Measurements from ENCODE around the gene SLC6A11. TPM values are rescaled to one million over a fixed set of nuclear protein-coding genes. Genes with fewer than 3 reads are reported as not detected.

The SLC6A11 gene
- polyA plus RNA-seq, 1 experiment: not detected

- ChIA-PET POLR2A (no interaction called here), CTCF (no interaction called here)
- H3K36me3 ChIP-seq (ENCODE audit: control insufficient read depth, insufficient read depth, low read length): no peaks in the 10 kb centered on the region
- no peak overlapping the region for H3K4me3 ChIP-seq (ENCODE audit: low read depth, low read length)
- TF ChIP-seq CTCF (IDR thresholded peaks at IDR 0.05; ENCODE audit: insufficient read depth, low read depth, low read length): no peak
- no peaks in the 10 kb centered on the region for H3K27me3 ChIP-seq (ENCODE audit: control insufficient read depth, insufficient read depth, low read length)
- no peak for DNase-seq (ENCODE audit: low read depth)
Observed at GRCh38 chr3:10780922-10781321, 35.1 kb upstream of the SLC6A11 start.

GRCh38 chr3:10781981-10782380 lies 34.0 kb upstream of the SLC6A11 start:
- no peak for TF ChIP-seq CTCF (IDR thresholded peaks at IDR 0.05; ENCODE audit: insufficient read depth, low read depth, low read length)
- CTCF ChIA-PET: no interaction called here
- DNase-seq (ENCODE audit: low read depth): no peak

DNA sequence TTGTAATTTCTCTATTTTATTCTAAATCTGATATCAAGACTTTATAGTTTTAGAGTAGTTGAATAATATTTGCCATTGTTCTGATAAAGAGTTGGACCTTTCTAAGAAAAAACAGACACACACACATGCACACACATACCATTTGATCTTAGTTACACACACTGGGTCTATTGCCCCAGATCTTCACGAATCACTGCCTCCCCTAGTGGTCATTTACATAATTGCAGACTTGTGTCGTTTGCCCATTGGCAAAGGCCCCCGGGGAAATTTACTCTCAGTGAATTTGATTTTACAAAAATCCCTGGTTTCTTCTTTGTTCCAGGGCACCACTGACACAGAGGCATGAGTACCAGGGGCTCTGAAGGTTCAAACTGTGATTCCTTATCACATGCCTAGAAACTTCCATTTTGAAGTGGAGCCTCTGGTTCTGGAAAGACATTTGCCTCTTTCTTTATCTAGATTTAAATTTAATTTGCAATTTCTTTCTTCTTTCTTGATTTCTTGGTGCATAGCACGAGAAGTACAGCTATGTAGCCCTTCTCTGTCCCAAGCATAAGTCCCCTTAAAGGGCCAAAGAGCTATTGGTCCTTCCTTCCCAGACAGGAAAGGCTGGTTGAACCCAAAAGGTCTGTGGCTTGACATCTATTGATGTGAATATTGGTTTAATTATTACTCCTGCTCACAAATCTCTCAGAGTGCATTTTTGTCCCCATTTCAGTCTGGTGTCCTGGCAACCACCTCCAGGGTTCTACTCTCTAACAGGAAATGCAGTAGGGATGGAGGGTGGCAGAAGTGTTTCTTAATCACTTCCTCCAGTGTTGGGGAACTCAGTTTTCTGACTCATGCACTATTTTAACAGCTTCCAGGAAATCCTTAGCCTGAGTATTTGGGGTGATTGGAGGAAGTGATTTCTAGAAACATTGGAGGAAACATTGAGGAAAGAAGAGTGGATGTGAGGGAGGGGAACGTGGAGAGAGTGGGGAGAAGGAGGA lies 32.4 kb upstream of the SLC6A11 start:
- Histone ChIP-seq H3K36me3 (ENCODE audit: control insufficient read depth, insufficient read depth, low read length) (no peaks in the 10 kb centered on the region), H3K27me3 (ENCODE audit: control insufficient read depth, insufficient read depth, low read length) (no peaks in the 10 kb centered on the region), H3K4me3 (ENCODE audit: low read depth, low read length) (no peak overlapping the region)
- no peak for DNase-seq (ENCODE audit: low read depth)
- peak; percentile 77 for TF ChIP-seq CTCF (IDR thresholded peaks at IDR 0.05; ENCODE audit: insufficient read depth, low read depth, low read length)
- ChIA-PET CTCF (interaction anchor here (0.7 to 1.5 kb wide), 6 partner anchors 8 to 25 kb away, joined by 3 to 5 read pairs (median 4); no protein-coding TSS in a partner anchor), POLR2A (no interaction called here)

More at GRCh38 chr3:10781981-10782380, 34.0 kb upstream of the SLC6A11 start:
- H3K36me3 ChIP-seq (ENCODE audit: control insufficient read depth, insufficient read depth, low read length): no peaks in the 10 kb centered on the region
- no peak overlapping the region for H3K4me3 ChIP-seq (ENCODE audit: low read depth, low read length)
- POLR2A ChIA-PET: no interaction called here
- no peaks in the 10 kb centered on the region for H3K27me3 ChIP-seq (ENCODE audit: control insufficient read depth, insufficient read depth, low read length)

DNA sequence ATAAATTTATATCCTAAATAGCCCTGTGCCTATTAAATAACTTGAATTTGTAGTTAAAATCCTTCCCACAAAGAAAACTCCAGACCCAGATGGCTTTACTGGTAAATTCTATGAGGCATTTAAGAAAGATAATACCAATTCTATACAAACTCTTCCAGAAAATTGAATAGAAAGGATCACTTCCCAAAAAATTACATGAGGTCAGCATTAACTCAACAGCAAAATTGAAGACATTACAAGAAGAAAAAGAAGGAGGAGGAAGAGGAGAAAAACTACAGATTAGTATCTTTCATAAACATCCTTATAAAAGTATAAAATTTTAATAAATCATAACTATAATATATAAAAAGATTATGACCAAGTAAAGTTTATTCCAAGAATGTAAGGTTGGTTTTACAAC lies 29.4 kb upstream of the SLC6A11 start:
- Histone ChIP-seq H3K27me3 (ENCODE audit: control insufficient read depth, insufficient read depth, low read length) (no peaks in the 10 kb centered on the region), H3K36me3 (ENCODE audit: control insufficient read depth, insufficient read depth, low read length) (no peaks in the 10 kb centered on the region), H3K4me3 (ENCODE audit: low read depth, low read length) (no peak overlapping the region)
- ChIA-PET POLR2A (no interaction called here), CTCF (interaction anchor here (0.6 kb wide), 1 partner anchor 26 kb away, joined by 3 read pairs; no protein-coding TSS in a partner anchor)
- no peak for TF ChIP-seq CTCF (IDR thresholded peaks at IDR 0.05; ENCODE audit: insufficient read depth, low read depth, low read length)
- DNase-seq (ENCODE audit: low read depth): no peak

- TF ChIP-seq CTCF (IDR thresholded peaks at IDR 0.05; ENCODE audit: insufficient read depth, low read depth, low read length): no peak
- Histone ChIP-seq H3K36me3 (ENCODE audit: control insufficient read depth, insufficient read depth, low read length) (no peaks in the 10 kb centered on the region), H3K27me3 (ENCODE audit: control insufficient read depth, insufficient read depth, low read length) (no peaks in the 10 kb centered on the region), H3K4me3 (ENCODE audit: low read depth, low read length) (no peak overlapping the region)
- POLR2A ChIA-PET: no interaction called here
- DNase-seq (ENCODE audit: low read depth): no peak
- CTCF ChIA-PET: no interaction called here
Observed at GRCh38 chr3:10788451-10788850, 27.6 kb upstream of the SLC6A11 start.

All from BJ (cell line).